DLD1 (cell line): Measurements from ENCODE around the gene CUEDC2.

Experiments
- in situ Hi-C: cut with HindIII; loops from 2 replicates; pipeline ENCODE4 v1.10.0; 2017; ENCODE audit warnings: low sequenced_read_pairs

Gene CUEDC2

DNA sequence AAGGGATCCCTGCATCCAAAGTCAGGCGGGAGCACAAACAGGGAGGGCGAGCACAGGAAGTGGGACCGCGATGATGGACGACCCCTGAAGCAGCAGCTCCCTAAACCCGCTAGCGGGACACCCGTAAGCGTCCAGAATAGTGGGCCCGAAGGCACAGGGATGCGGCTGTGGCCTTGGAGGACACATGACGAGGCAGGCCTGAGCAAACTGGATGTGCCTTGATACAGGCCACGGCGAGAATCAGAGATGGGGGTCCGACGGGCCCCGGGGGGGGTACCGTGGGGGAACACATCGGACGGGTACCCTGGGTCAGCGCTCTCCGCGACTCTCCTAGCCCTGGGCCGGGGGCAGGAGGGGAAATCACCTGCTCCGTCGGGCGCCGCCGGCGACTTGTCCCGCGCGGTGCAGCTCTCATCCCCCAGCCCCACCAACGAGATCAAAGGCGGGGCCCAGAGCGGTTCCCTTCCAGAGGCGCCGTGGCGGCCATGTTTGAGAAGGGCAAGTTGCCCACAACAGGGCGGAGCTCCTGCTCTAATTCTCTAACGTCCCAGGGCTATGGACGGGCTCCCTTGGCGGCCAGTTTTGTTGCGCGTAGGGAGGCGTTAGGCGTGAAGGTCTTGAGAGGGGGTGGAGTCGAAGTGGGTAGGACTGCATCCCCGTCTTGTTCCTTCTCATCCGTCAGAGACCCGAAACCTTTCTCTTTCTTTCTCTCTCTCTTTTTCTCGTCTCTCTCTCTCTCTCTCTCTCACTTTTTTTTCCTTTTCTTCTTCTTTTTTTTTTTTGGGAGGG is at the start of gene CUEDC2:
TSS of gene CUEDC2 (minus strand) at position 413 of the 789 bp plus-strand sequence. CDS start 7,386 bp downstream, outside the sequence.
- in situ Hi-C loops: no loop called here

DNA sequence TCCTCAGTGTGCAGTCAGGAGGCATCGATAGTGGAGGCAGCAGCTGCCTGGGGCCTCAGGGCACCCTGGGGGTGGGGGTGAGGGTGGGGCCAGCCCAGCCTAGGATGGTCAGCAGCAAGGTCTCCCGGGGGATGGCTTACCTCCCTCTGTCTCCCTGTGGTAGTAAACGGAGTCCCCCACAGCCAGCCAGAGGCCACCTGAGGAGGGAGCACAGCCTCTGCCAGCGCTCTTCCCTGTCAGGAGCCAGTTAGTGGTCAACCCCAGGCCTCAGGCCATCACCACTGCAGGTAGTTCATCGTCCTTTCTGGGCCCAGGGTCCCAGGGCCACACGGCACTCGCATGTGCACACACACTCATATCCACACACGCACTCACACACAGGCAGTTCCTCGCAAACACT is 48.0 kb upstream of the CUEDC2 start:
- in situ Hi-C loops: loop anchor here (25.0 kb wide), 1 partner anchor 118 kb away; no protein-coding TSS in a partner anchor

GRCh38 chr10:102479651-102480050 is 47.3 kb upstream of the CUEDC2 start:
- in situ Hi-C loops: loop anchor here (25.0 kb wide), 1 partner anchor 117 kb away; no protein-coding TSS in a partner anchor

- in situ Hi-C loops: loop anchor here (25.0 kb wide), 1 partner anchor 114 kb away; no protein-coding TSS in a partner anchor
Observed at GRCh38 chr10:102476466-102477141, 44.2 kb upstream of the CUEDC2 start.

DNA sequence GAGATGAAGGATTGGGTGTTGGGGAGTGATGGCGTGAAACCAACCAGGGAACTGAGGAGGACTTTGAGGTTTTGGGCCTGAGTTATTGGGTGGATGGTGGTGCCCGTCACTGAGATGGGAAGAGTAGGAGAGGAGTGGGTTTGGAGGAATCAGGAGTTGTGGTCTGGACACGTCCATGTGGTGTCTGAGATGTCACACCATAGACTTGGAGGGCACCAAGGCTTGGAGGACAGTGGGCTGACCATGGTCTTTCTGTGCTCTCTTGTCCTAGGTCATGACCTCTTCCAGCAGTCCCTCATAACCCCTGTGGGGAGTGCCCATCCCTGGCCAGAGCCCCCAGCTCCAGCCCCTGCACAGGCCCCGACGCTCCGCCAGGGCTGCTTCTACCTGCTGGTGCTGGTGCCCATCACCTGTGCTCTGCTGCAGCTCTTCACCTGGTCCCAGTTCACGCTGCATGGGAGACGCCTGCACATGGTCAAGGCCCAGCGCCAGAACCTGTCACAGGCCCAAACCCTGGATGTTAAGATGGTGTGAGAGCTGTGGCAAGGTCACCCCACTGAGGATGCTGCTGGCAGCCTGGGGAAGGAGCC is 43.2 kb upstream of the CUEDC2 start:
- in situ Hi-C loops: loop anchor here (25.0 kb wide), 1 partner anchor 113 kb away; no protein-coding TSS in a partner anchor

DNA sequence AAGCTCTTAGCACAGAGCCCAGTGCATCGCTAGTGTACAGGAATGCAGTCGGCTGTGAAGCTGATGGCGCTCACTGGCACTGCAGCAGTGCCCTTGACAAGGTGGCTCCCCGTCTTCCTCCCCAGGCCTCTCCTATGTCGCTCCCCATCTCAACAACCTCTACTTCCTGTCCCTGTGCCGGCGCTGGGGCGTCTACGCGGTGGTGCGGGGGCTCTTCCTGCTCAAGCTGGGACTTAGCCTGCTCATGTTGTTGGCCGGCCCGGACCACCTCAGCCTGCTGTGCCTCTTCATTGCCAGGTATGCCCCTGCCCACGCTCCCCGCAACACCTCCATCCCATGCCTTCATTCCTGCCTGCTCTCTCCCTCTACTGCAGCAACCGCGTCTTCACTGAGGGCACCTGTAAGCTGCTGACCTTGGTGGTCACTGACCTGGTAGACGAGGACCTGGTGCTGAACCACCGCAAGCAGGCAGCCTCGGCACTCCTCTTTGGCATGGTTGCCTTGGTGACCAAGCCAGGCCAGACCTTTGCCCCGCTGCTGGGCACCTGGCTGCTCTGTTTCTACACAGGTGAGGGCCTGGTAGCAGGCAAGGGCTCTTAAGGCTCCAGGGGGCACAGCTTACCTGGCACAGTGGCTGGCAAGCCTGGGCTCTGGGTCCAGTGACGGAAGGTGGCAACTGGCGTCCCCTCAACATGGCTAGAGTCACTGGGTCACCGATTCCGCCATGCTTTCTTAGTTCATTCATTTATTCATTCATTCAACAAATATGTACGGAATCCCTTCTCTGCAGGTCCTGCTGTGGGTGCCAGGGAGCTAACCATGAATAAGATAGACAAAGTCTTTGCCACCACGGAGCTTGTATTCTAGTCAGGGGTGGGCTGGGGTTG is 41.3 kb upstream of the CUEDC2 start:
- in situ Hi-C loops: no loop called here

DNA sequence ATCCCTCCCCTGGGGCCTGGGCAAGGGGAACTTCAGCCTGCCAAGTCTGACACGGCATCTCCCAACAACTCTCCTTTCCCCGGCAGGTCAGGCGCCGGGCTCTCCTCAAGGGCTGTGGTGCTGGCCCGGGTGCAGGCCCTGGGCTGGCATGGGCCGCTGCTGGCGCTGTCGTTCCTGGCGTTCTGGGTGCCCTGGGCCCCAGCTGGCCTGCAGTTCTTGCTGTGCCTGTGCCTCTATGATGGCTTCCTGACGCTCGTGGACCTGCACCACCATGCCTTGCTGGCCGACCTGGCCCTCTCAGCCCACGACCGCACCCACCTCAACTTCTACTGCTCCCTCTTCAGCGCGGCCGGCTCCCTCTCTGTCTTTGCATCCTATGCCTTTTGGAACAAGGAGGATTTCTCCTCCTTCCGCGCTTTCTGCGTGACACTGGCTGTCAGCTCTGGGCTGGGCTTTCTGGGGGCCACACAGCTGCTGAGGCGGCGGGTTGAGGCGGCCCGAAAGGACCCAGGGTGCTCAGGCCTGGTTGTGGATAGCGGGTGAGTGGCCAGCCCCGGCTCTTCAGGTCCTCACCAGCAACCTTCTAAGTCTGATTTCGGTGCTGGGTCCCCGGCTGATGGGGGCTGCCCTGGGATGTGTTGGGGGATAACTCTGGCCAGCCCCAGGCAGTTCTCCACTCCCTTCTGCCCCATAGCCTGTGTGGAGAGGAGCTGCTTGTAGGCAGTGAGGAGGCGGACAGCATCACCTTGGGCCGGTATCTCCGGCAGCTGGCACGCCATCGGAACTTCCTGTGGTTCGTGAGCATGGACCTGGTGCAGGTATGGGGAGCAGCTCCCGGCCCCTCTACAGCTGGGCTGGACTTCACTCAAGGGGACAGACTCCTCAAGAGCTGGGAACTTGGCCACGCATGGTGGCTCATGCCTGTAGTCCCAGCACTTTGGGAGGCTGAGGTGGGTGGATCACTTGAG is 38.5 kb upstream of the CUEDC2 start:
- in situ Hi-C loops: no loop called here

DNA sequence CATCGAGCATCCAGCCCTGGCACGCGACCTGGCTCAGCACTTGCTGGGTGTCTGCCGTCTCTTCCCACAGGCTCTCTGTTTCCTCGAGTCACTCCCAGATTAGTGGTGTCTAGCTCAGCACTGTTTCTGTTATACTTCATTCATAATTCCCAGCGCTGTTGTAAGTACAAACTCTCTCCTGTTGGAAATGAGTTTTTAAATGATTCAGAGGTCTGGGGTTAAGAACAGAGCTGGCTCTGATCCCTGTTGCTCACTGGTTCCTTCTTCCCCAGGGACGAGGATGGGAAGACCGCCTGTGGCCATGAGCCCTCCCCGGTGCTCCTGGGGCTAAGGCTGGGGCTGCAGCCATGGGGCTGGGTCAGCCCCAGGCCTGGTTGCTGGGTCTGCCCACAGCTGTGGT is 36.3 kb upstream of the CUEDC2 start:
- in situ Hi-C loops: no loop called here

GRCh38 chr10:102467971-102468438 is 35.6 kb upstream of the CUEDC2 start:
- in situ Hi-C loops: no loop called here

GRCh38 chr10:102467318-102467717 is 34.9 kb upstream of the CUEDC2 start:
- in situ Hi-C loops: no loop called here

- in situ Hi-C loops: no loop called here
Observed at GRCh38 chr10:102465466-102465865, 33.1 kb upstream of the CUEDC2 start.

- in situ Hi-C loops: no loop called here
Observed at GRCh38 chr10:102463983-102464382, 31.6 kb upstream of the CUEDC2 start.

GRCh38 chr10:102462512-102463054 is 30.2 kb upstream of the CUEDC2 start:
- in situ Hi-C loops: no loop called here

- in situ Hi-C loops: no loop called here
Observed at GRCh38 chr10:102461187-102462054, 29.0 kb upstream of the CUEDC2 start.

- in situ Hi-C loops: no loop called here
Observed at GRCh38 chr10:102460836-102461186, 28.4 kb upstream of the CUEDC2 start.

- in situ Hi-C loops: no loop called here
Observed at GRCh38 chr10:102458656-102459055, 26.3 kb upstream of the CUEDC2 start.

GRCh38 chr10:102457591-102458150 is 25.3 kb upstream of the CUEDC2 start:
- in situ Hi-C loops: no loop called here
